ENCODE data around the gene SLC16A2.
"Not testable (repeated sequence)": the region's sequence is repeated elsewhere in the genome, so short reads cannot be mapped to it uniquely, and the experiment has no call there.

Gene SLC16A2

GRCh38 chrX:74452199-74452481, 30.8 kb downstream of the SLC16A2 start:
- TF ChIP-seq CTCF (IDR thresholded peaks at IDR 0.05; ENCODE audit: low read depth, low read length) = no peak
- no peak overlapping the region for H3K4me3 ChIP-seq (ENCODE audit: low read depth, low read length)

DNA sequence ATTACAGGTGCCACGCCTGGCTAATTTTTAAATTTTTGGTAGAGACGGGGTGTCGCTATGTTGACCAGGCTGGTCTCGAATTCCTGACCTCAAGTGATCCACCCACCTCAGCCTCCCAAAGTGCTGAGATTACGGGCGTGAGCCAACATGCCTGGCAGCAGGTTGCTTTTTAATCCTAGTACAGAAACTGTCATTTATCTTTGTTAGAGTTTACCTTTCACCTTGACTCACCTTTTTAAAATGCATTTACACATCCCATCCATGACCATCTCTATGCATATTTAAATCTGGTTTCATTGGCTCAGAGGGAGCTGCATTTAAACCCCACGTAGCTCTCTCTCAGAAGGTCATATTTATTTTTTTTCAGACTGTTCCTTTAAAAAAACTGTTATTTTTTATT, 31.9 kb downstream of the SLC16A2 start:
- TF ChIP-seq CTCF (IDR thresholded peaks at IDR 0.05; ENCODE audit: low read depth, low read length) = no peak
- no peak overlapping the region for H3K4me3 ChIP-seq (ENCODE audit: low read depth, low read length)

DNA sequence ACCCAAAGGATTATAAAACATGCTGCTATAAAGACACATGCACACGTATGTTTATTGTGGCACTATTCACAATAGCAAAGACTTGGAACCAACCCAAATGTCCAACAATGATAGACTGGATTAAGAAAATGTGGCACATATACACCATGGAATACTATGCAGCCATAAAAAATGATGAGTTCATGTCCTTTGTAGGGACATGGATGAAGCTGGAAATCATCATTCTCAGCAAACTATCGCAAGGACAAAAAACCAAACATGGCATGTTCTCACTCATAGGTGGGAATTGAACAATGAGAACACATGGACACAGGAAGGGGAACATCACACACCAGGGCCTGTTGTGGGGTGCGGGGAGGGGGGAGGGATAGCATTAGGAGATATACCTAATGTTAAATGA, 32.9 kb downstream of the SLC16A2 start:
- H3K4me3 ChIP-seq (ENCODE audit: low read depth, low read length) = not testable (repeated sequence)

- H3K4me3 ChIP-seq (ENCODE audit: low read depth, low read length) = no peak overlapping the region
- TF ChIP-seq CTCF (IDR thresholded peaks at IDR 0.05; ENCODE audit: low read depth, low read length) = no peak
These were observed 37.4 kb downstream of the SLC16A2 start for GRCh38 chrX:74458736-74459135.

DNA sequence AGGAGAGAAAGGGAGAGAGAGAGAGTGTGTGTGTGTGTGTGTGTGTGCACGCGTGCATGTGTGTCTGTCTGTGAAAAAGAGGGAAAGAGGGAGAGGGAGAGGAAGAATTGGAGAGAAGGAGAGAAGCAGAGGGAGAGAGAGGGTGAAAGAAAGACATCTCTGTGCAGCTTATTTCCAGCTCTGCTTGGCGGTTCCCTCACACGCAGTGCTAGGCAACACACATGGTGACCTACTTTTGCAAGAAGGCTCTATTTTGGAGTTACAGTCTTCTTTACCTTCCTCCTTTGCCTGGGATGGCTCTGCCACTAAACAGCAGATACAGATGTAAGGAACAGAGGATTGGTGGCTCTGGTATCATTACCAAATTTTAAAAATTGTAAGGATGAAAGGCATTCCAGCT, 40.1 kb downstream of the SLC16A2 start:
- TF ChIP-seq CTCF (IDR thresholded peaks at IDR 0.05; ENCODE audit: low read depth, low read length) = no peak
- H3K4me3 ChIP-seq (ENCODE audit: low read depth, low read length) = no peak overlapping the region

- H3K4me3 ChIP-seq (ENCODE audit: low read depth, low read length) = no peak overlapping the region
- TF ChIP-seq CTCF (IDR thresholded peaks at IDR 0.05; ENCODE audit: low read depth, low read length) = no peak
These were observed 43.4 kb downstream of the SLC16A2 start for GRCh38 chrX:74464722-74465121.

DNA sequence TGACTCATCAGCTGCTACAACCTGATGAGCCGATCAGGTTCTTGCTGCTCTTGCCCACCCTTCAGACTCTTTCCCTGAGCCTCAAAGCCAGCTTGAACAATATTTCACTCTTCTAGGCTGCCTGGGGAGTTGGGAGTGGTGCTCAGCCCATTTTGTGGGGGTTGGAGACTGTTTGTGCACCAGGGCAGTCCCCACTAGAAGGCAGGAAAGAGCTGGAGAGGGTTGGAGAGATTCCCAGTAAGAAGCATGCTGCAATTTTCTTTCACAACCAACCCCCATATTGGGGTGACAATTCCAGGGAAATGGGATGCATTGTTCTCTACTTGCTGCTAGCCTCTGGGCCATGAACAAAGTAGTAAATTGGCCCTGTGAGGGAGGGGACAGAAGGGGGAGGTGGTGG, 44.1 kb downstream of the SLC16A2 start:
- no peak overlapping the region for H3K4me3 ChIP-seq (ENCODE audit: low read depth, low read length)
- no peak for TF ChIP-seq CTCF (IDR thresholded peaks at IDR 0.05; ENCODE audit: low read depth, low read length)

GRCh38 chrX:74467656-74468055, 46.4 kb downstream of the SLC16A2 start:
- TF ChIP-seq CTCF (IDR thresholded peaks at IDR 0.05; ENCODE audit: low read depth, low read length) = no peak
- no peak overlapping the region for H3K4me3 ChIP-seq (ENCODE audit: low read depth, low read length)

DNA sequence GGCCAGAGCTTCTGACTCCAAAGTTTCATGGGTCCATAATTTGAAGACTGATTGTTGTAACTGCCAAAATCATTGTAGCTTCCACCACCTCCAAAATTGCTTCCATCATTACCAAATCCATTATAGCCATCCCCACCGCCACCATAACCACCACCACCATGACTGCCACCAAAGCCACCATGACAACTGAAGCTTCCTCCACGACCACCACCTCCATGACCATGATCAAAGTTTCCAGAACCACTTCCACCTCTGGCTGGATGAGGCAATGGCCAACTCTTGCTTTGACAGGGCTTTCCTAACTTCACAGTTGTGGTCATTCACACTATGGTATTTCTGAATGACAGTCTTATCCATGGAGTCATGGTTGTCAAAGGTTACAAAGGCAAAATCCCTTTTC, 51.8 kb downstream of the SLC16A2 start:
- not testable (repeated sequence) for H3K4me3 ChIP-seq (ENCODE audit: low read depth, low read length)
